ENCODE results near the gene OR2F1. TPM values are rescaled to one million over a fixed set of nuclear protein-coding genes. Genes with fewer than 3 reads are reported as not detected.

The OR2F1 gene
- total and polyA plus RNA-seq, 9 donors, result not detected

- Histone ChIP-seq H3K9me3 (no peaks in the 10 kb centered on the region), H3K27ac (no peak overlapping the region), H3K27me3 (no peaks in the 10 kb centered on the region), H3K4me1 (ENCODE audit: insufficient read depth) (no peaks in the 10 kb centered on the region), H3K4me3 (no peak overlapping the region), H3K36me3 (no peaks in the 10 kb centered on the region)
- DNase-seq, result no peak
- WGBS, 3 donors, result 59 to 74% (median 65%) methylated on average over 1 of the region's 1 CpG
- intact Hi-C loops (cut with DNase I), result no loop called here
- no peak for TF ChIP-seq CTCF (IDR thresholded peaks at IDR 0.05)
- no peak for TF ChIP-seq POLR2A (IDR thresholded peaks at IDR 0.05)
- TF ChIP-seq EP300 (IDR thresholded peaks at IDR 0.05), result no peak
These were observed 21.0 kb downstream of the OR2F1 start for GRCh38 chr7:143975617-143976016.

- DNase-seq, result no peak
- H3K36me3 ChIP-seq, result no peaks in the 10 kb centered on the region
- intact Hi-C loops (cut with DNase I), result no loop called here
- H3K27me3 ChIP-seq, result no peaks in the 10 kb centered on the region
- H3K9me3 ChIP-seq, result no peaks in the 10 kb centered on the region
- WGBS, 3 donors, result 81 to 85% (median 83%) methylated on average over 2 of the region's 2 CpGs
- H3K4me3 ChIP-seq, result no peak overlapping the region
- no peak overlapping the region for H3K27ac ChIP-seq
- no peak for TF ChIP-seq CTCF (IDR thresholded peaks at IDR 0.05)
- no peak for TF ChIP-seq EP300 (IDR thresholded peaks at IDR 0.05)
- TF ChIP-seq POLR2A (IDR thresholded peaks at IDR 0.05), result no peak
- no peaks in the 10 kb centered on the region for H3K4me1 ChIP-seq (ENCODE audit: insufficient read depth)
These were observed 23.9 kb downstream of the OR2F1 start for GRCh38 chr7:143978585-143978984.

GRCh38 chr7:143979359-143979758 is 24.7 kb downstream of the OR2F1 start:
- Histone ChIP-seq H3K4me1 (ENCODE audit: insufficient read depth) (no peaks in the 10 kb centered on the region), H3K4me3 (no peak overlapping the region), H3K36me3 (no peaks in the 10 kb centered on the region), H3K27ac (no peak overlapping the region), H3K27me3 (no peaks in the 10 kb centered on the region), H3K9me3 (no peaks in the 10 kb centered on the region)
- intact Hi-C loops (cut with DNase I), result no loop called here
- no peak for DNase-seq
- no peak for TF ChIP-seq EP300 (IDR thresholded peaks at IDR 0.05)
- no peak for TF ChIP-seq POLR2A (IDR thresholded peaks at IDR 0.05)
- no peak for TF ChIP-seq CTCF (IDR thresholded peaks at IDR 0.05)
- WGBS, 3 donors, result 75 to 82% (median 82%) methylated on average over 1 of the region's 1 CpG

GRCh38 chr7:143979998-143980397 is 25.4 kb downstream of the OR2F1 start:
- H3K9me3 ChIP-seq, result no peaks in the 10 kb centered on the region
- DNase-seq, result no peak
- H3K27ac ChIP-seq, result no peak overlapping the region
- H3K4me1 ChIP-seq (ENCODE audit: insufficient read depth), result no peaks in the 10 kb centered on the region
- intact Hi-C loops (cut with DNase I), result loop anchor here in 1 of 4 donors (2.0 kb wide), 1 partner anchor 23 kb away; no protein-coding TSS in a partner anchor
- no peaks in the 10 kb centered on the region for H3K36me3 ChIP-seq
- H3K4me3 ChIP-seq, result no peak overlapping the region
- 73 to 78% (median 74%) methylated on average over 2 of the region's 2 CpGs for WGBS, 3 donors
- H3K27me3 ChIP-seq, result no peaks in the 10 kb centered on the region
- TF ChIP-seq POLR2A (IDR thresholded peaks at IDR 0.05), result no peak
- TF ChIP-seq EP300 (IDR thresholded peaks at IDR 0.05), result no peak
- no peak for TF ChIP-seq CTCF (IDR thresholded peaks at IDR 0.05)
